HG02588 (cell line): ENCODE measurements around the gene GPR107.

Experiments
- ATAC-seq: cut with Tn5 transposase; IDR thresholded peaks from one replicate; pipeline ENCODE4 v1.9.1; 2021; ENCODE audit warnings: mild to moderate bottlenecking, moderate library complexity; ENCODE audit not compliant: unreplicated experiment

Gene GPR107

GRCh38 chr9:130179331-130179907, 125.7 kb downstream of the GPR107 start:
- no peak for ATAC-seq

DNA sequence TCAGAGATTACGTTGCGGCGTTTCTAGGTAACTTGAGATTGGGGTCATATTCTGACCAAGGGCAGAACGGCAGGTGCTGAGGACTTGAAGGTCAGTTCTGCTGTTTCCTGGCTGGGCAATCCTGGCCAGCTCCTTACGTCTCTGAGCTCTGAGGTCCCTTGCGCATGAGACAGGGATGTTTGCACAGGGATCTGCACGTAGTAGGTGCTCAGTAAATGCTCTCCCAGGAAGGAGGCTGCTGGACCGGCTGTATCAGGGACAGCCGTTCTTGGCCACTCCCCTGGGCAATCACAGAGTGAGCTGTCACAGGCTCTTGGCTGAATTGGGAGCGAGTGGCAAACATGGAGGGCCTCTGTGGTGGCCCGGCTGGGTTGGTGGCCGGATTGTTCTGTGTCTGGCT, 126.8 kb downstream of the GPR107 start:
- no peak for ATAC-seq

DNA sequence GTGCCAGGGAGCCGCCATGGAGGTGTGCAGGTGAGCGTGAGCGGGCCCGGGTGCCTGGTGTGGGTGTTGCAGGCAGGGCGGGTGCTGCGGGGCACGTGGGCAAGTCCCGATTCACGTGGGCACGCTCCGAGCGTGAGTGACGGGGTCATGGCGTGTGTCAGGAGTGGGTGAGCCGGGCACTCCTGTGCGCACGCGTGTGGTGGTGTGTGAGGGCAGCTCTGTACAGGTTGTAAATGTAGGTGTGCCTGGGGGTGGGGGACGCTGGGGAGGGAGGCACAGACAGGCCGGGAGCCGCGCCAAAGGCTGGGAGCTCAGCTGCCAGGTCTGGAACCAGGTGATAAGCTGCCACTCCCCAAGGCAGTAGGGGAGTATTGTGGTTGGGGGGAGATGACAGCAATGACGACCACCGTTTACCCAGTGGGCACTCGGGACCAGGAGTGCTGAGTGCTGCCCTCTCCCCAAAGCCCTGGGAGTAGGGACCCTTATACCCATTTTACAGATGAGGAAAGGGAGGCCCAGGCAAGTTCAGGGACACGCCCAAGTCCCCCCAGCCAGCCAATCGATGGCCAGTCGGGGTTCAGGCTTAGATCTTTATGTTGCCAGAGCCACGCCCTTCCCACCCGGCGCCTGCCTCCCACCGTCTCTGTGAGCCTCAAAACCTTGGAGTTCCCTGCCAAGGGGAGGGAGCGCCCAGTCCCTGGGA, 128.1 kb downstream of the GPR107 start:
- no peak for ATAC-seq

DNA sequence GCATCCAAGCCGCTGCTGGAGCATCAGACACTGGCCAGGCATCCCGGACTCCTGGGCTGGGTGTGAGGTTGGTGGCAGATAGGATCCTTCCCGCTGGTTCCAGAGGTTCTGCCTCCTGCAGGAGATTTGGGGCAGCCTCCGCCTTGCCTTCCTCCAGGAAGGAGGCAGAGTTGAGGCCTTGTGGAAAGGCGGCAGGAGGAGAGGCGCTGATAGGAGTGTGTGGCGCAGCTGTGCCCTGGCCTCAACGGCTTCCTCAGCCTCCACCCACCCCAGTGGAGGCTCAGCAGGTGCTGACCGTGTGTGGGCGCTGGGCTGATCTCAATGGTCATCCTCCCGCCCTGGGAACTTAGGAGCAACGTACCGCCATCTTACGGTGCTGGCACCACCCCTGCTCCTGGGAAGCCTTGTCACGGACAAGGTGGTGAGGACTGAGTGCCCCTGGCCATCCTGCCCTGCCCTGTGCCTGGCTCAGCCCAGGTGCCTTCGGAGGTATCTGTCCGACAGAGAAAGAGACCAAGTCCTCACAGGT, 128.7 kb downstream of the GPR107 start:
- ATAC-seq = no peak

GRCh38 chr9:130183133-130183762, 129.5 kb downstream of the GPR107 start:
- ATAC-seq = no peak

GRCh38 chr9:130185017-130185416, 131.3 kb downstream of the GPR107 start:
- no peak for ATAC-seq

DNA sequence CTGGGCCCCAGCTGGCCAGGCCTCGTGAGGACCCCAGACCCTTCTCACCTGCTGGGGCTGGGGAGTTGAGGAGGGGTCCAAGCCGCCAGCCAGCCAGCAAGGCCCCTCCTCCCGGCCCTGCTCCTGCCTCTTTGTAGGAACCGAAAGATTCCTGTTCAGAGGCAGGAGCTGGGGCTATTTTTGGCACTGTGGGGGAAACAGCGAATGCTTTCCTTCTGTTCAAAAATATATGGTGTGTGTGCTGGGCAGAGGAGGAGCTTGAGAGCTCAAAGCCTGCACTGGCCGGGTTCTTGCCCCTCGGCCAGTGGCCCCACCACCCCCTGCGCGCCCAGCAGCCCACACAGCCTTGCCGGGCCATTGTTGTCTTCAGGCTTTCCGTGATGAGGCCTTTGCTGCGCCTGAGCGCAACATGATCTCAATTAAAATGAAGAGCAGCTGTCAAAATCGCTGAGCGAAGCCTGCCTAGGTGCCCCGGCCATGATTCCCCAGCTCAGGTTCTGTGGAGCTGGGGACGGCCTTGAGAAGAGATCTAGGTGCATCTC, 131.9 kb downstream of the GPR107 start:
- ATAC-seq = no peak

DNA sequence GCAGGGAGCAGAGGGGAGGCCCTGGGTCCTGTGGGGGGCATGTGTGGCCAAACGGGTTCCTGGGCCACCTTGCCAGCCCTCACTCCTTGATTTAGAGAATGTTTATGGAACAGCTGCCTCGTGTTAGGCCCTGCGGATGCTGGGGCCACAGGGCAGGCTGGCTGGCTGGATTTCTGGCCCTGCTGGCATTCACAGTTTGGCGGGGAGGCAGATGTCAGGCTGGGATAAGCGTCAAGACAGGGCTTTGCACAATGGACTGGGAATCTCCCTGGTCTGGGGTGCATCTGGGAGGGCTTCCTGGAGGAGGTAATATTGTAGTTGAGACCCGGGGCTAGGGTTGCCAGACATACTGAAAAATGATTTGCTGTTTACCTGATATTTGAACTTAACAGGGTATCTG, 132.3 kb downstream of the GPR107 start:
- no peak for ATAC-seq

DNA sequence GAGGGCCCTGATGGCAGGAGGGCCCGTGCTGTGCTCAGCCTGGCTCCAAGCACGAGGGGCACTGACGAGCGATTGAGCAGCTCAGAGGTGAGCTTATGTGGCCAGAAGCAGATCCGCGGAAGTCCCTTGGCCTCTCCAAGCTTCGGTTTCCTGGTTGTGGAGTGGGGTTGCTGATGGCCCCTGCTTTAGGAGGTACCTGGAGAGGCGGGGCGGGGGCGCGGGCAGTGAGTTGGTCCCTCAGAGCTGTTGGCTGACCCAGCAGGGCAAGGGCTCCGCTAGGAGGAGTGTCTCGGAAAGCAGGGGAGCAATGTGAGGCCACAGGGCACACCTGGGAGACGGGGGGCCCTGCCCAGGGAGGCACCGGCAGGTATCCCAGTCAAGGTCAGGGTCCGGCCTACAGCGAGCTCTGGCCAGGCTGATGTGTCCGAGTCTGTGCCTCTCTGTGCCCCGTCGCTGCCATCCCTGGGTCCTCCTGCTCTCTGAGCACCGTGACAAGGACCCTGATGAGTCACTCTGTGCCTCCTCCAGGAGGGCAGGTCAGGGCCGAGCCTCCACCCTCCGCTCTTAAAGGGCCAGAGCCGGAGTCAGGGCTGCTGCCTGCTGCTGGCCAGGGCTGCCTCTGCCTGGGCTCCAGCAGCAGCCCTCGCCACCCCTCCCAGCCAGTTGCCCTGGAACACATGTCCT, 133.3 kb downstream of the GPR107 start:
- ATAC-seq = no peak

GRCh38 chr9:130187523-130187846, 133.8 kb downstream of the GPR107 start:
- ATAC-seq = no peak

- ATAC-seq = no peak
Measured at GRCh38 chr9:130188860-130189481, 135.3 kb downstream of the GPR107 start.
